Caco-2 (cell line): ENCODE data around the gene YIF1B. TPM values are rescaled to one million over a fixed set of nuclear protein-coding genes. Genes with fewer than 3 reads are reported as not detected.

Source experiments
- BruUV-seq: library from RNA; stranded (reverse); fragments of 400-500 nt; replicated peaks from 2 replicates; lab custom pipeline; 2021; lab: Mats Ljungman, UMichigan
- CTCF ChIA-PET: fragments of 300-600 bp; sonication (Branson Sonifier 250); formaldehyde crosslinking; loops from one replicate; lab custom pipeline; 2022; ENCODE audit warnings: antibody characterized with exemption; lab: Charles Lee
- POLR2A ChIA-PET: fragments of 300-600 bp; sonication (Branson Sonifier 250); formaldehyde crosslinking; loops from one replicate; lab custom pipeline; 2022; ENCODE audit warnings: antibody characterized with exemption; lab: Charles Lee
- DNase-seq, 2 experiments: peaks; one replicate each; pipeline versions ENCODE4 v3.0.0 to v3.0.0-alpha.2; 2020 to 2022
- H3K27me3 ChIP-seq: replicated peaks from 2 replicates; pipeline ENCODE4 v1.6.0; 2011; ENCODE audit warnings: low read length; ENCODE audit not compliant: control insufficient read depth, insufficient read depth
- H3K36me3 ChIP-seq: 2 replicates; pipeline ENCODE4 v1.5.1; 2011; ENCODE audit warnings: low read length; ENCODE audit not compliant: control insufficient read depth, insufficient read depth
- H3K4me1 ChIP-seq: fragments of 250-450 bp; sonication (Bioruptor Pico); 2 replicates; pipeline ENCODE4 v1.5.1; 2020; ENCODE audit warnings: mild to moderate bottlenecking
- H3K4me3 ChIP-seq: 2 replicates; pipeline ENCODE4 v1.5.1; 2011; ENCODE audit warnings: low read depth, mild to moderate bottlenecking, control low read depth, low read length
- H3K9me3 ChIP-seq: fragments of 250-450 bp; sonication (Bioruptor Pico); 2 replicates; pipeline ENCODE4 v1.5.1; 2020; ENCODE audit warnings: mild to moderate bottlenecking, moderate library complexity
- H3K27ac Mint-ChIP-seq: one replicate; pipeline ENCODE4 v1.8.0; 2022; ENCODE audit warnings: mixed read lengths; ENCODE audit not compliant: unreplicated experiment
- H3K27me3 Mint-ChIP-seq: one replicate; pipeline ENCODE4 v1.8.0; 2022; ENCODE audit warnings: mixed read lengths; ENCODE audit not compliant: insufficient read depth, unreplicated experiment
- H3K36me3 Mint-ChIP-seq: one replicate; pipeline ENCODE4 v1.8.0; 2022; ENCODE audit warnings: mild to moderate bottlenecking, mixed read lengths; ENCODE audit not compliant: insufficient read depth, unreplicated experiment
- H3K4me1 Mint-ChIP-seq: one replicate; pipeline ENCODE4 v1.8.0; 2022; ENCODE audit warnings: low read depth, mixed read lengths; ENCODE audit not compliant: unreplicated experiment
- H3K4me3 Mint-ChIP-seq: one replicate; pipeline ENCODE4 v1.8.0; 2022; ENCODE audit warnings: mild to moderate bottlenecking, moderate library complexity, mixed read lengths; ENCODE audit not compliant: unreplicated experiment
- H3K9me3 Mint-ChIP-seq: one replicate; pipeline ENCODE4 v1.8.0; 2022; ENCODE audit warnings: mixed read lengths; ENCODE audit not compliant: unreplicated experiment
- CTCF ChIP-seq, 2 experiments: fragments of 200-600 bp in 1 of 2; IDR thresholded peaks; 1 replicate in 1 of 2; 2 replicates in 1 of 2; pipeline versions ENCODE4 v1.5.1 to v1.8.0; 2011 to 2022; ENCODE audit warnings: antibody characterized with exemption in 1 of 2, control low read depth in 1 of 2, inconsistent platforms in 1 of 2, low read depth in 1 of 2, low read length in 1 of 2, mild to moderate bottlenecking in 1 of 2, moderate library complexity in 1 of 2; ENCODE audit not compliant: insufficient read depth in 1 of 2, severe bottlenecking in 1 of 2, unreplicated experiment in 1 of 2
- intact Hi-C: fragments of 100-400 bp; cut with micrococcal nuclease; formaldehyde crosslinking; loops from one replicate; pipeline ENCODE4 v1.10.0; 2022; ENCODE audit not compliant: unreplicated experiment
- total RNA-seq: library from RNA; stranded (reverse); gene quantifications from 2 replicates; pipeline ENCODE4 v1.2.3, GENCODE V29; 2022

YIF1B gene
- total RNA-seq, 1 experiment from 2014 or later, result 66.7 TPM

GRCh38 chr19:38273499-38273898, 42.2 kb downstream of the YIF1B start:
- no peak overlapping the region for H3K4me3 ChIP-seq
- POLR2A ChIA-PET, result interaction anchor here (1.8 kb wide), 1 partner anchor 8 kb away, joined by 9 read pairs; no protein-coding TSS in a partner anchor
- H3K27me3 ChIP-seq, result no peaks in the 10 kb centered on the region
- BruUV-seq, result no TSS peak
- Mint-ChIP-seq H3K36me3 (peaks cover 91% of the 10 kb centered on the region), H3K4me1 (peaks cover 54% of the 10 kb centered on the region), H3K27me3 (no peaks in the 10 kb centered on the region), H3K9me3 (no peaks in the 10 kb centered on the region), H3K4me3 (peak overlapping the region; percentile 34), H3K27ac (peak overlapping the region; percentile 70)
- H3K9me3 ChIP-seq, result no peaks in the 10 kb centered on the region
- CTCF ChIA-PET, result no interaction called here
- intact Hi-C loops, result loop anchor here (1.0 kb wide), 1 partner anchor 9 kb away; the partner anchor contains the start of gene SPINT2
- DNase-seq, result peak; percentile 77 to 84
- peaks cover 70% of the 10 kb centered on the region for H3K4me1 ChIP-seq
- no peak for TF ChIP-seq CTCF (IDR thresholded peaks at IDR 0.05; ENCODE audit: insufficient read depth in 1 of 2, low read depth in 1 of 2, low read length in 1 of 2, severe bottlenecking in 1 of 2, unreplicated experiment in 1 of 2)
- H3K36me3 ChIP-seq, result no peaks in the 10 kb centered on the region

- intact Hi-C loops, result no loop called here
- POLR2A ChIA-PET, result interaction anchor here (0.7 kb wide), 1 partner anchor 1774 kb away, joined by 4 read pairs; no protein-coding TSS in a partner anchor
- no peaks in the 10 kb centered on the region for H3K36me3 ChIP-seq
- no TSS peak for BruUV-seq
- peaks cover 80% of the 10 kb centered on the region for H3K4me1 ChIP-seq
- no peak overlapping the region for H3K4me3 ChIP-seq
- H3K4me3 Mint-ChIP-seq, result no peak overlapping the region
- H3K27ac Mint-ChIP-seq, result peak overlapping the region; percentile 30
- TF ChIP-seq CTCF (IDR thresholded peaks at IDR 0.05; ENCODE audit: insufficient read depth in 1 of 2, low read depth in 1 of 2, low read length in 1 of 2, severe bottlenecking in 1 of 2, unreplicated experiment in 1 of 2), result no peak
- no peaks in the 10 kb centered on the region for H3K27me3 ChIP-seq
- no peaks in the 10 kb centered on the region for H3K9me3 Mint-ChIP-seq
- no peaks in the 10 kb centered on the region for H3K9me3 ChIP-seq
- no peak for DNase-seq
- CTCF ChIA-PET, result no interaction called here
- peaks cover 89% of the 10 kb centered on the region for H3K36me3 Mint-ChIP-seq
- H3K27me3 Mint-ChIP-seq, result no peaks in the 10 kb centered on the region
- H3K4me1 Mint-ChIP-seq, result peaks cover 70% of the 10 kb centered on the region
Measured at GRCh38 chr19:38270587-38271167, 45.1 kb downstream of the YIF1B start.

GRCh38 chr19:38268539-38268938, 47.2 kb downstream of the YIF1B start:
- ChIA-PET CTCF (no interaction called here), POLR2A (interaction anchor here (0.6 kb wide), 1 partner anchor 9 kb away, joined by 3 read pairs; no protein-coding TSS in a partner anchor)
- Mint-ChIP-seq H3K36me3 (peaks cover 89% of the 10 kb centered on the region), H3K4me3 (peak overlapping the region; percentile 99), H3K4me1 (peaks cover 70% of the 10 kb centered on the region), H3K9me3 (no peaks in the 10 kb centered on the region), H3K27ac (peak overlapping the region; percentile 98), H3K27me3 (no peaks in the 10 kb centered on the region)
- no peak for TF ChIP-seq CTCF (IDR thresholded peaks at IDR 0.05; ENCODE audit: insufficient read depth in 1 of 2, low read depth in 1 of 2, low read length in 1 of 2, severe bottlenecking in 1 of 2, unreplicated experiment in 1 of 2)
- Histone ChIP-seq H3K4me3 (no peak overlapping the region), H3K4me1 (peaks cover 70% of the 10 kb centered on the region), H3K9me3 (no peaks in the 10 kb centered on the region), H3K27me3 (no peaks in the 10 kb centered on the region), H3K36me3 (no peaks in the 10 kb centered on the region)
- DNase-seq, result no peak
- intact Hi-C loops, result no loop called here
- BruUV-seq, result no TSS peak
